Smooth muscle cell (in vitro differentiated cells): ENCODE results near the gene BCO2. TPM values are rescaled to one million over a fixed set of nuclear protein-coding genes. Genes with fewer than 3 reads are reported as not detected.

Experiments
- polyA plus RNA-seq: library from polyadenylated mRNA; unstranded; fragments of >200 nt; fragmentation: Nextera tagmentation; extraction: Ambion mirVana; gene quantifications from 2 replicates; pipeline ENCODE4 v1.2.1, GENCODE V29; 2016
- small RNA-seq: library from RNA; depleted of rRNA; stranded (forward); fragments of <200 nt; gene quantifications from one replicate; pipeline ENCODE3, GENCODE V24; 2014
- total RNA-seq: library from RNA; depleted of rRNA; stranded (reverse); fragments of >200 nt; gene quantifications from 2 replicates; pipeline ENCODE4 v1.2.3, GENCODE V29; 2014

BCO2 gene
- total and polyA plus RNA-seq, 2 experiments from 2014 or later, result 0.82 to 1.8 TPM

Small RNAs within 50 kb of the gene (small RNA-seq; reads per million reads assigned to genes)
- not detected for gene MRPS36P4

Other genes starting within 250 kb of the BCO2 start
- 19.7 and 24.8 TPM in 2 replicates for gene DIXDC1, start 238.2 kb upstream of the BCO2 start, total RNA-seq
- 11.9 and 12.4 TPM in 2 replicates for gene DIXDC1, start 238.2 kb upstream of the BCO2 start, polyA plus RNA-seq
- 23.6 and 39.5 TPM in 2 replicates for gene DLAT, start 150.1 kb upstream of the BCO2 start, total RNA-seq
- 19.2 and 23.8 TPM in 2 replicates for gene DLAT, start 150.1 kb upstream of the BCO2 start, polyA plus RNA-seq
- 0.18 and 1.7 TPM in 2 replicates for gene PIH1D2, start 101.5 kb upstream of the BCO2 start, total RNA-seq
- gene PIH1D2, start 101.5 kb upstream of the BCO2 start, polyA plus RNA-seq, result 0.82 and 1.0 TPM in 2 replicates
- gene NKAPD1, start 101.2 kb upstream of the BCO2 start, total RNA-seq, result 19.9 and 22.0 TPM in 2 replicates
- 9.2 and 16.2 TPM in 2 replicates for gene NKAPD1, start 101.2 kb upstream of the BCO2 start, polyA plus RNA-seq
- gene TIMM8B, start 88.8 kb upstream of the BCO2 start, total RNA-seq, result 31.9 and 55.7 TPM in 2 replicates
- 79.8 and 87.5 TPM in 2 replicates for gene TIMM8B, start 88.8 kb upstream of the BCO2 start, polyA plus RNA-seq
- 91.6 and 120 TPM in 2 replicates for gene SDHD, start 88.6 kb upstream of the BCO2 start, total RNA-seq
- 95.9 and 103 TPM in 2 replicates for gene SDHD, start 88.6 kb upstream of the BCO2 start, polyA plus RNA-seq
- 3.0 TPM in 1 of 2 replicates, not detected in the other for gene IL18, start 11.4 kb upstream of the BCO2 start, total RNA-seq
- 0.33 and 0.34 TPM in 2 replicates for gene IL18, start 11.4 kb upstream of the BCO2 start, polyA plus RNA-seq
- not detected in 2 replicates for gene TEX12, start 8.1 kb upstream of the BCO2 start, total RNA-seq
- gene TEX12, start 8.1 kb upstream of the BCO2 start, polyA plus RNA-seq, result not detected in 2 replicates
- 70.9 and 77.4 TPM in 2 replicates for gene PTS, start 50.9 kb downstream of the BCO2 start, total RNA-seq
- gene PTS, start 50.9 kb downstream of the BCO2 start, polyA plus RNA-seq, result 75.4 and 102 TPM in 2 replicates
- gene PLET1, start 85.3 kb downstream of the BCO2 start, total RNA-seq, result not detected in 2 replicates
- 0.15 TPM in 1 of 2 replicates, not detected in the other for gene PLET1, start 85.3 kb downstream of the BCO2 start, polyA plus RNA-seq